Endothelial cell of hepatic sinusoid (primary cell): Measurements from ENCODE around the gene GTPBP6.

Source experiments
- in situ Hi-C: cut with HindIII; loops from 2 replicates; pipeline ENCODE4 v1.10.0; 2017; ENCODE audit warnings: low sequenced_read_pairs

Gene GTPBP6

GRCh38 chrX:318739-319578, at the start of gene GTPBP6:
TSS of gene GTPBP6 (minus strand) at chrX:318796. CDS start at chrX:318787, 9 bp downstream.
- in situ Hi-C loops = no loop called here

GRCh38 chrX:367866-368265, 49.3 kb upstream of the GTPBP6 start:
- in situ Hi-C loops = no loop called here

GRCh38 chrX:367349-367748, 48.8 kb upstream of the GTPBP6 start:
- in situ Hi-C loops = no loop called here

- in situ Hi-C loops = no loop called here
These were observed 45.2 kb upstream of the GTPBP6 start for GRCh38 chrX:363621-364375.

- in situ Hi-C loops = no loop called here
These were observed 44.5 kb upstream of the GTPBP6 start for GRCh38 chrX:362937-363620.

- in situ Hi-C loops = no loop called here
These were observed 43.8 kb upstream of the GTPBP6 start for GRCh38 chrX:362351-362750.

- in situ Hi-C loops = no loop called here
These were observed 42.9 kb upstream of the GTPBP6 start for GRCh38 chrX:361231-362145.

GRCh38 chrX:360496-361150, 42.0 kb upstream of the GTPBP6 start:
- in situ Hi-C loops = no loop called here

GRCh38 chrX:358651-359143, 40.1 kb upstream of the GTPBP6 start:
- in situ Hi-C loops = no loop called here

- in situ Hi-C loops = no loop called here
These were observed 39.3 kb upstream of the GTPBP6 start for GRCh38 chrX:357693-358471.

- in situ Hi-C loops = no loop called here
These were observed 38.6 kb upstream of the GTPBP6 start for GRCh38 chrX:357035-357692.

- in situ Hi-C loops = no loop called here
These were observed 37.9 kb upstream of the GTPBP6 start for GRCh38 chrX:356385-357034.

GRCh38 chrX:355329-356050, 36.9 kb upstream of the GTPBP6 start:
- in situ Hi-C loops = no loop called here

- in situ Hi-C loops = no loop called here
These were observed 35.3 kb upstream of the GTPBP6 start for GRCh38 chrX:353566-354535.

GRCh38 chrX:352582-353314, 34.2 kb upstream of the GTPBP6 start:
- in situ Hi-C loops = no loop called here

- in situ Hi-C loops = no loop called here
These were observed 33.6 kb upstream of the GTPBP6 start for GRCh38 chrX:352181-352580.
